ENCODE measurements around the gene ALK. TPM values are rescaled to one million over a fixed set of nuclear protein-coding genes. Genes with fewer than 3 reads are reported as not detected.

Gene ALK
- total RNA-seq, 1 donor from 2014 or later: 0.14 TPM

DNA sequence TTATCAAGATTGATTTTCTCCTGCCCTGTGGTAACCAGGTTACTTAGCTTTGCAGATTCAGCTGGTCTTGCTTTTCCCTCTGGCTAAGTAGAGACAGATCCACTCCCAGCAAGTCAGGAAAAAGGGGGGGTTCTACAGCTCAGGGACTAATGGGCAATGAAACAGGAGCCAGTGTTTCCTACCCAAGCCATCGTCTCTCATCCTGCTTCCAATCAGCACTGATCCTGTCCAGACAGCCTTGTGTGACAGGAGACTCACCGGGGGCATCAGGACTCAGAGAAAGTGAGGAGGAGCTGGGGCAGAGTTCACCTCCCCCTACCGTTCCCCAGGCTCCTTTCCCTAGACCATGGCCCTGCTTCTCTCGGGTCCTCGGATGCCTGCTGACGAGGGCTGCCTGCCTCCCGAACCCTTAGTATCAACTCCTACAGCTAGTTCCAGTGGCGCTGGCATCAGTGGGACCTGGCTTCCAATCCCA is 307.6 kb downstream of the ALK start:
- no peaks in the 10 kb centered on the region for H3K36me3 ChIP-seq
- H3K4me1 ChIP-seq: no peaks in the 10 kb centered on the region
- H3K4me3 ChIP-seq: no peak overlapping the region
- H3K27me3 ChIP-seq (ENCODE audit: low read depth): peaks cover 65% of the 10 kb centered on the region
- no peak overlapping the region for H3K27ac ChIP-seq (replicated peaks)
- TF ChIP-seq, protein P1, sequence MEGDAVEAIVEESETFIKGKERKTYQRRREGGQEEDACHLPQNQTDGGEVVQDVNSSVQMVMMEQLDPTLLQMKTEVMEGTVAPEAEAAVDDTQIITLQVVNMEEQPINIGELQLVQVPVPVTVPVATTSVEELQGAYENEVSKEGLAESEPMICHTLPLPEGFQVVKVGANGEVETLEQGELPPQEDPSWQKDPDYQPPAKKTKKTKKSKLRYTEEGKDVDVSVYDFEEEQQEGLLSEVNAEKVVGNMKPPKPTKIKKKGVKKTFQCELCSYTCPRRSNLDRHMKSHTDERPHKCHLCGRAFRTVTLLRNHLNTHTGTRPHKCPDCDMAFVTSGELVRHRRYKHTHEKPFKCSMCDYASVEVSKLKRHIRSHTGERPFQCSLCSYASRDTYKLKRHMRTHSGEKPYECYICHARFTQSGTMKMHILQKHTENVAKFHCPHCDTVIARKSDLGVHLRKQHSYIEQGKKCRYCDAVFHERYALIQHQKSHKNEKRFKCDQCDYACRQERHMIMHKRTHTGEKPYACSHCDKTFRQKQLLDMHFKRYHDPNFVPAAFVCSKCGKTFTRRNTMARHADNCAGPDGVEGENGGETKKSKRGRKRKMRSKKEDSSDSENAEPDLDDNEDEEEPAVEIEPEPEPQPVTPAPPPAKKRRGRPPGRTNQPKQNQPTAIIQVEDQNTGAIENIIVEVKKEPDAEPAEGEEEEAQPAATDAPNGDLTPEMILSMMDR (IDR thresholded peaks at IDR 0.05; ENCODE audit: borderline replicate concordance): no peak
- DNase-seq: no peak
- no peaks in the 10 kb centered on the region for H3K9me3 ChIP-seq (replicated peaks)
- intact Hi-C loops (cut with micrococcal nuclease): no loop called here

DNA sequence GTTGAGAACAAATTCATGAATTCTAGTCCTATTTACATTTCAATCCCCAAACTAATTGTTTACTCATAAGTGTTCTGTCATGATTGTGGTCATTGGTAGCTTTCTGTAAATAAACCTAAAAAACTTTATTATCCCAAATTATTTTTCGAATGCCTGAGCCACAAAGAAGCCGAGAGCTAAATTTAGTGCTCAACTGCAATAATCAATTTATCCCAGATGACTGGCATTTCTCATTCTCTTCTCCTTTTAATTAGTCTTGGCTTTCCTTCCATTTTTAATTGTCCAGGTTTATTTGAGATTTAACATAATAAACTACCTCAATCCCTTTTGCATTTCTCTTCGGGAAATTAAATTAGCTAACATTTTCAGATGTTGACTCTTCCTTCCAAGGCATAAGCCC is 308.3 kb downstream of the ALK start:
- intact Hi-C loops (cut with micrococcal nuclease): no loop called here
- TF ChIP-seq, protein P1 (IDR thresholded peaks at IDR 0.05; ENCODE audit: borderline replicate concordance): no peak

DNA sequence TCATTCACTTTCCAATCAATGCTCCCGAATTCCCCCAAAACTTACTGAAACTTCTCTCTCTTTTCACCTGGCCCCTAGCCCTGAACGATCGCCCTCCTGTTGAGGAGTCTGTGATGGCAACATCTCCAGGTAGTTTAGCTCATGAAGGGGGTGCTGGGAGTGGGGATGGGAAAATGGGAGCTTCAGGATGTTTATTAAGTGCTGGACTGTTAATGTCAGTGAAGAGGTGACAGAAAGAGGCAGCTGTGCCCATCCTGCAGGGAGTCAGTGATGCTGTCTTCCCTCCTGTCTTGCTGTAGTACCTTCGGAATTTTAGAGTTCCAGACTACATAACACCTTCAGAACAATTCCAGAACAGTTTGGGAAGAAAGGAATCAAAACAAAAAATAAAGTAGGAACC is 308.8 kb downstream of the ALK start:
- no peak overlapping the region for H3K27ac ChIP-seq (replicated peaks)

More for the DNA sequence above, 308.3 kb downstream of the ALK start:
- Histone ChIP-seq H3K36me3 (no peaks in the 10 kb centered on the region), H3K27ac (replicated peaks) (no peak overlapping the region), H3K9me3 (replicated peaks) (no peaks in the 10 kb centered on the region), H3K4me3 (no peak overlapping the region), H3K27me3 (ENCODE audit: low read depth) (peaks cover 67% of the 10 kb centered on the region), H3K4me1 (no peaks in the 10 kb centered on the region)
- no peak for DNase-seq

DNA sequence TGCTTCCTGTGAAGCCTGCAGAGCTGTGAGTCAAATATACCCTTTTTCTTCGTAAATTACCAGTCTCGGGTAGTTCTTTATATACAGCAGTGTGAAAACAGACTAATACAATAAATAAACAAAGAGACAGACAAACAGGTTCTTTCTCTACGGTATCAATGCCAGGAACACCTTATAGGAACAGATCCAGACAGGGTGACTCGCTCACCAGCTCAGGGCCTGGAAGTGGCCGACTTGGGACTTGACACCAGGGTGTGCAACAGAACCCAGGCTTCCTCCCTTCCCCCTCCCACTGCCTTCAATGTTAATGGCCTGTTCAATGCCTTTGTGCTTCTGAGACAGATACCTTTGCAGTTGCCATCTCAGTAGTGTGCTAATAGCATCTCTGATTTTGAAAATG is 309.5 kb downstream of the ALK start:
- H3K27me3 ChIP-seq (ENCODE audit: low read depth): peaks cover 67% of the 10 kb centered on the region
- DNase-seq: no peak
- no peak overlapping the region for H3K27ac ChIP-seq (replicated peaks)
- no peaks in the 10 kb centered on the region for H3K4me1 ChIP-seq
- TF ChIP-seq, protein P1 (IDR thresholded peaks at IDR 0.05; ENCODE audit: borderline replicate concordance): no peak
- H3K4me3 ChIP-seq: no peak overlapping the region
- no peaks in the 10 kb centered on the region for H3K36me3 ChIP-seq
- no peaks in the 10 kb centered on the region for H3K9me3 ChIP-seq (replicated peaks)
- intact Hi-C loops (cut with micrococcal nuclease): no loop called here

More for the DNA sequence above, 308.8 kb downstream of the ALK start:
- DNase-seq: no peak
- peaks cover 67% of the 10 kb centered on the region for H3K27me3 ChIP-seq (ENCODE audit: low read depth)
- intact Hi-C loops (cut with micrococcal nuclease): no loop called here
- no peaks in the 10 kb centered on the region for H3K36me3 ChIP-seq
- TF ChIP-seq, protein P1 (IDR thresholded peaks at IDR 0.05; ENCODE audit: borderline replicate concordance): no peak
- no peak overlapping the region for H3K4me3 ChIP-seq
- no peaks in the 10 kb centered on the region for H3K9me3 ChIP-seq (replicated peaks)
- no peaks in the 10 kb centered on the region for H3K4me1 ChIP-seq

DNA sequence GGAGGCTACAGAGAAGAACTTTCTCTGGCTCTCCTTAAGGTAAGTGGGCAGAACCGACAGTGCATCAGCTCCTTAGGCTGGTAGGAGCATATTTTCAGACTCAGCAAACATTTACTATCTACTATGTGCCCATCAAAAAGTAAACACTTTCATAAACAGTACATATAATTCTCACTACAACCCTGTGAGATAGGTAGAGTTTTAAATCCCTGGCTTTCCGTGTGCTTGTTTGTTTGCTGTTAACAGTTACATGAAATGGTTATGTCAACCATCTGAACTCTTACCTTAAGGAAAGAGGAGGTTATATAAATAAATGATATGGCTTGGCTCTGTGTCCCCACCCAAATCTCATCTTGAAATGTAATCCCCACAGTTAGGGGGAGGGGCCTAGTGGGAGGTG is 310.1 kb downstream of the ALK start:
- Histone ChIP-seq H3K27ac (replicated peaks) (no peak overlapping the region), H3K36me3 (no peaks in the 10 kb centered on the region), H3K4me1 (no peaks in the 10 kb centered on the region), H3K9me3 (replicated peaks) (no peaks in the 10 kb centered on the region), H3K27me3 (ENCODE audit: low read depth) (peaks cover 61% of the 10 kb centered on the region), H3K4me3 (no peak overlapping the region)
- intact Hi-C loops (cut with micrococcal nuclease): no loop called here
- no peak for DNase-seq
- TF ChIP-seq, protein P1 (IDR thresholded peaks at IDR 0.05; ENCODE audit: borderline replicate concordance): no peak

All from left ventricle myocardium inferior (tissue), 1 donor.